ENCODE measurements around the gene SRBD1.

GRCh38 chr2:45541450-45541849 lies 69.6 kb downstream of the SRBD1 start:
- TF ChIP-seq, protein P1, sequence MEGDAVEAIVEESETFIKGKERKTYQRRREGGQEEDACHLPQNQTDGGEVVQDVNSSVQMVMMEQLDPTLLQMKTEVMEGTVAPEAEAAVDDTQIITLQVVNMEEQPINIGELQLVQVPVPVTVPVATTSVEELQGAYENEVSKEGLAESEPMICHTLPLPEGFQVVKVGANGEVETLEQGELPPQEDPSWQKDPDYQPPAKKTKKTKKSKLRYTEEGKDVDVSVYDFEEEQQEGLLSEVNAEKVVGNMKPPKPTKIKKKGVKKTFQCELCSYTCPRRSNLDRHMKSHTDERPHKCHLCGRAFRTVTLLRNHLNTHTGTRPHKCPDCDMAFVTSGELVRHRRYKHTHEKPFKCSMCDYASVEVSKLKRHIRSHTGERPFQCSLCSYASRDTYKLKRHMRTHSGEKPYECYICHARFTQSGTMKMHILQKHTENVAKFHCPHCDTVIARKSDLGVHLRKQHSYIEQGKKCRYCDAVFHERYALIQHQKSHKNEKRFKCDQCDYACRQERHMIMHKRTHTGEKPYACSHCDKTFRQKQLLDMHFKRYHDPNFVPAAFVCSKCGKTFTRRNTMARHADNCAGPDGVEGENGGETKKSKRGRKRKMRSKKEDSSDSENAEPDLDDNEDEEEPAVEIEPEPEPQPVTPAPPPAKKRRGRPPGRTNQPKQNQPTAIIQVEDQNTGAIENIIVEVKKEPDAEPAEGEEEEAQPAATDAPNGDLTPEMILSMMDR (conservative IDR thresholded peaks at IDR 0.05 in 1 of 2, IDR thresholded peaks at IDR 0.05 in 1 of 2; ENCODE audit: extremely low read depth in 1 of 2, insufficient read depth in 1 of 2, low read depth in 1 of 2, low read length in 2 of 2), result no peak
- no peak for TF ChIP-seq EZH2 (IDR thresholded peaks at IDR 0.05; ENCODE audit: borderline replicate concordance, low read length)
